ENCODE measurements around the gene PFDN6. TPM values are rescaled to one million over a fixed set of nuclear protein-coding genes. Genes with fewer than 3 reads are reported as not detected.
A peak's percentile ranks its signal among the peaks of the same experiment; 100 is the strongest.

PFDN6 gene
- total and polyA plus RNA-seq, 2 of the 13 experiments (the other 11 are each of a cell fraction or from before 2014, with no cell fraction given), result 75.5 to 87.0 TPM

GRCh38 chr6:33297406-33297955 is 8.1 kb downstream of the PFDN6 start (continued):
- peak; percentile 36; the same call in 1 of the 2 replicates for TF ChIP-seq PATZ1 (CRISPR knock-in tag; IDR thresholded peaks at IDR 0.05)
- TF ChIP-seq ZNF800 (CRISPR knock-in tag; IDR thresholded peaks at IDR 0.05), result no peak
- TF ChIP-seq SP1 (IDR thresholded peaks at IDR 0.05), result no peak
- no peak for TF ChIP-seq SP1 (CRISPR knock-in tag; IDR thresholded peaks at IDR 0.05)
- no peak for TF ChIP-seq NFE2 (CRISPR knock-in tag; IDR thresholded peaks at IDR 0.05)
- TF ChIP-seq MIXL1 (CRISPR knock-in tag; IDR thresholded peaks at IDR 0.05), result no peak
- TF ChIP-seq RNF219 (CRISPR knock-in tag; IDR thresholded peaks at IDR 0.05), result no peak
- TF ChIP-seq PRDM15 (CRISPR knock-in tag; IDR thresholded peaks at IDR 0.05), result peak; percentile 15; the same call in 1 of the 2 replicates
- TF ChIP-seq KIAA2018 (CRISPR knock-in tag; IDR thresholded peaks at IDR 0.05; ENCODE audit: borderline replicate concordance), result no peak
- TF ChIP-seq PPARG (CRISPR knock-in tag; conservative IDR thresholded peaks at IDR 0.05), result no peak
- TF ChIP-seq ZNF446 (CRISPR knock-in tag; IDR thresholded peaks at IDR 0.05), result no peak
